ENCODE results near the gene DNAJC12.
"Not testable (repeated sequence)": the region's sequence is repeated elsewhere in the genome, so short reads cannot be mapped to it uniquely, and the experiment has no call there.

Gene DNAJC12

GRCh38 chr10:67790534-67791408 lies 47.2 kb downstream of the DNAJC12 start:
- DNase-seq = peak; percentile 82

GRCh38 chr10:67789769-67790168 lies 48.2 kb downstream of the DNAJC12 start:
- no peak for DNase-seq

- peak; percentile 65 for DNase-seq
Measured at GRCh38 chr10:67788028-67788886, 49.7 kb downstream of the DNAJC12 start.

GRCh38 chr10:67785098-67785497 lies 52.9 kb downstream of the DNAJC12 start:
- no peak for DNase-seq

DNA sequence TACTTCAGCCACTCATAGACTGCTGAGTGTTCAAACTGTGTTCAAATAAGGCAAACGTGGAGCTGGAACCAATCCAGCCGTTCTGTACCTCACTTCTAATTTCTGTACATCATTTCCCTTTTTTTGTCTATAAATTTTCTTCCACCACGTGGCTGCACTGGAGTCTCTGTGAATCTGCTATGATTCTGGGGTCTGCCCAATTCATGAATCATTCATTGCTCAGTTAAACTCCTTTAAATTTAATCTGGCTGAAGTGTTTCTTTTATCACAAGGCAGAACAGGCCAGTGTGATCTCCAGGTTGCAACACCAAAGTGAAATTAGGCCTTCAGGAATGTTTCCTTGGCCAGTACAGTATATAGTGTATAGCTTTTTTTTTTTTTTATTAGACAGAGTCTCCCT lies 53.5 kb downstream of the DNAJC12 start:
- peak; percentile 21 for DNase-seq

- peak; percentile 70 for DNase-seq
Measured at GRCh38 chr10:67783606-67784294, 54.2 kb downstream of the DNAJC12 start.

DNA sequence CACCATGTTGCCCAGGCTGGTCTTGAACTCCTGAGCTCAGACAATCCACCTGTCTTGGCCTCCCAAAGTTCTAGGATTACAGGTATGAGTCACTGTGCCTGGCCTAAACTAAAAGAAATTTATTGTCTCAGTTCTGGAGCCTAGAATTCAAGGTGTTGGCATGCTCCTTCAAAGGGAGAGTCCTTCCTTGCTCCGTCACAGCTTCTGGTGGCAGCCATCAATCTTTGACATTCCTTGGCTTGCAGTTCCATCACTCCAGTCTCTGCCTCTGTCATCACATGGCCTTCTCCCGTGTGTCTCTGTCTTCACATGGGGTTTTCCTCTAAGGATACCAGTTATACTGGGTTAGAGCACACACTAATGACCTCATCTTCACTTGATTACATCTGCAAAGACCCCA lies 55.5 kb downstream of the DNAJC12 start:
- DNase-seq = no peak

DNA sequence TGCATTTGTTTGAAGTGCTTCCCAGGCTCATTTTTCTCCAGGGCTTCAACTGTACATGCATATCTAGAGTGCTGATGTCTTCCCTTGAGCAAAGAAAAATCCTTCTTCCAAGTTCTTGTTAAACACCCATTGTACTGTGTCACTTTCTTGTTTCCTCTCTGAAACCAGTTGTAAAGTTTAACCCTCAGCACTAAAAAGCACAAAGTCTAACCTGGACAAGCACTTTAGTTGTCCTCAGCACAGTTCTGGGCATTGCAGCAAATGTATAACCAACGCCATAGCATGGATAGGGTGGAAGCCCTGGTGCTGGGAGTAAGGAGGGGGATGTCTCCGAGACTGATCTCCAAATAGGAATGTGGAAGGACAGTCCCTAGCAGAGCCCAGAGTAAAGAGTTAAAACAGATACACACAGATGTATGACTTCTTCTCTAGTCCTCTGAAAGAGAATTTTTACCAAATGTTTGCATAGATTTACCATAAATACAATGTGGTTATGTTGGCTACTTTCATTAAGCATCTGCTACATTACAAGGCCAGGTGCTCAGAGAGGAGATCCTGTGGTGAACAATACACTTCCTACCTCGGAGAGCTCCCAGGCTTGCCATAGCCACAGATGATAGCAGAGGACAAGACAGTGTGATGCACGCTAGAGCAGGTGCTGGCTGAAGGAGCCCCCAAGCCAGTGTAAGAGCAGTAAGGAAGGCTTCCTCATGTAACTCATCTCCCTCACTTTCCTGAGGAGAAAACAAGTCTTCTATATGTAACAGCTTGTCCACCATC lies 57.0 kb downstream of the DNAJC12 start:
- DNase-seq = no peak

GRCh38 chr10:67780204-67780621 lies 57.8 kb downstream of the DNAJC12 start:
- not testable (repeated sequence) for DNase-seq

DNA sequence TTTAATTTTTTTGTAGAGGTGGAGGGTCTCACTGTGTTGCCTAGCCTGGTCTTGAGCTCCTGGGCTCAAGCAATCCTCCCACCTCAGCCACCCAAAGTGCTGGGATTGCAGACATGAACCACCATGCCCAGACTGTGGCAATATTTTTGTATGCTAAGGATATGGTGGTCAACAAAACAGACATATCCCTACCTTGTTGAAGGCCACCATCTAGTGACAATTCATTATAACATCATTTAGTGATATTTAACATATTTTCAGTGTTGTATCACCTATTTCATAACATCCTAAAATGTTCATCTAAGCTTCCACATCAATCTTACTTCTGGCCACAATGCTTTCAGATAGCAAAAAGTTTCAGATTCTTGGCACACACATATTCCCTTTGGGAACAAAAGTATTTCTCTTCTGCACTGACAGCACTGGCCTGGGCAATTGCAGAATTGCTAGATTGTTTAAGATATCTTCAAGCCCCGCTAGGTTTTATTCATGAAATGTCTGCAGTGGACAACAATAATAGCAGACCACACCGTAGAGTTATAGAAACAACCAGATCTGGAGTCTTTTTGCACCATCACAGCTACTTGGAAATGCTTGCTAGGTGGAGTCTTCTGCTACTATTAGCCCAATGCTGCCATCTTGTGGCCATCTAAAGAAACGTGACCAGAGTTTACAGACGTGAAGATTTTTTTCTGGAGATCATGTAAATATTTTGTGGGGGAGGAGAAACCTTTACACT lies 58.4 kb downstream of the DNAJC12 start:
- peak; percentile 79 for DNase-seq

DNA sequence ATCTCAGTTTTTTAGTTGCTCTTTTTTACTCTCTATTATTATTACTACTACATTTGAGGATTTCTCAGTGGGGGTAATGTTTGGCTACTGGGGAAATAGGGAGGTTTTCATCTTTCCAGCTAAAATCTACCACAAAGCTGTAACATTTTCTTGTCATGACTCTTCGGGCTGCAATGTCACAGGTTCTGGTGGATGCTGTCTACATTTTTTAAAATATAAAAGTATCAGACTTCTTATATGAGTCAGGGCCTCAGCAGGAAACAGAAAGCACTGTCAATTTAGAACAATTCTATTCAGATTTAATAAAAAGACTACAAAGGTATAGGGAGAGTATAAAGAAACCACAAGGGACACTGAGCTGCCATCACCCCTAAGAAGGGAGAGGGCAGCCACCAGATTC lies 61.6 kb downstream of the DNAJC12 start:
- no peak for DNase-seq

DNA sequence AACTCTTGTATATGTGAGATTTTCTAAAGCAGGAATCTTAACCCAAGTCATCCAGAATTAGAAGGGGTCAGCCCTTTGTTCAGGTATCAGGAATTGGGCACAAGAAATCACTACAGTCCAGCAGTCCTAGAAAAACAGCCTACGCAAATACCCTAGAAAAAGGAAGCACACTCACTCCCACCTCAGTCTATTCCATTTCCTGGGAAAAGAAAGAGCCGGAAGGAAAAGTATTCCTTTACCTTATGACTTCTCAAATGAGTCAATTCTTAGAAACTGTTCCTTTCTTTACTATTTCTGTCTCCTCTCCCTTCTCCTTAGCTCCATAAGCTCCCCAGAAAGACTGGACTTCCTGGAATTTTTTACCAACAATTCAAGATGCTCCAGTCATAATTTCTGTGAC lies 62.7 kb downstream of the DNAJC12 start:
- no peak for DNase-seq

DNA sequence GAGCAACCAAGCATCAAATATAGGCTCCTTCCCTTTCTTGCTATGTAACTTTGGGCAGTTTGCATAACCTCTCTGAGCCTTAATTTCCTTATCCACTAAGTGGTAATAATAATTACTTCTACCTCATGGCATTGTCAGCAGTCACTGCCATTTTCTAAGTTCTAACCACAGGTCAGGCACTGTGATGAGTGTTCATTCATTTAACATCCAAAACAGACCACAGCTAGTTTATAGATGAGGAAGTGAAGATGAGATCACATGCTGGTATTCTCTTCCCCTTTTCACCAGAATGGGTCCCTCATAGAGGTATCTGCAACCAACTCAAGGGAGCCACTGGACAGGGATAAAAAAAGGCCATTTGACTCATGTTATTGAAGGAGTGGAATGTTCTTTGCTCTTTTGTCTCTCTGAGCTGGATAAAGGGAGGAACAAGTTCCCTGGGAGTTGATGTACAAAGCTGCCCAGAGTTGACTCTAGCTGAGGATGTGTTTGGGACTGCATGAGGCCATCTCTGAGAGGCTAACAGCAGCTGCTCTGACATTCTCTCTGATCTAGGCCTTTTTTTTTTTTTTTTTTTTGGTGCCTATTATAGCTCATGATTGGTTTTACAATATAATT lies 65.0 kb downstream of the DNAJC12 start:
- peak; percentile 91 for DNase-seq

- DNase-seq = no peak
Measured at GRCh38 chr10:67772151-67772550, 65.8 kb downstream of the DNAJC12 start.

- DNase-seq = no peak
Measured at GRCh38 chr10:67771200-67771599, 66.8 kb downstream of the DNAJC12 start.

DNA sequence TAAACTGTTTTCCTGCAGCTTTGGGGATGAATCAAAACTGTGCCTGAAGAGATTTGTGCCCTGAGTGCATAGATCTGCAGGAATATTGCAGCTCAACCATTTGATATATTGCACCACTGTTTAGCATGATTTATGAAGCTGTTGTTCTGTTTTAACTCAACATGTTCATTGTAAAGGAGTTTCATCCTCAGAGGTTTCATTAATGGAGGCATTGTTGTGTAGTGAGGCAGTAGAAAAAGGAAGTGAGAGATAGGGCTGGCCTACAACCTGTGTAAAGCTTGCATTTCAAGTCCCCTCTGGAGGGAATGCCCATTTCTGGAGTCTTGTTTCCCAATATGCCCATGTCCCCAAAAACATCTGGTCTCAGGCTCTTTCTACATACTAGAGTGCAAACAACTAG lies 67.5 kb downstream of the DNAJC12 start:
- DNase-seq = peak; percentile 27

DNA sequence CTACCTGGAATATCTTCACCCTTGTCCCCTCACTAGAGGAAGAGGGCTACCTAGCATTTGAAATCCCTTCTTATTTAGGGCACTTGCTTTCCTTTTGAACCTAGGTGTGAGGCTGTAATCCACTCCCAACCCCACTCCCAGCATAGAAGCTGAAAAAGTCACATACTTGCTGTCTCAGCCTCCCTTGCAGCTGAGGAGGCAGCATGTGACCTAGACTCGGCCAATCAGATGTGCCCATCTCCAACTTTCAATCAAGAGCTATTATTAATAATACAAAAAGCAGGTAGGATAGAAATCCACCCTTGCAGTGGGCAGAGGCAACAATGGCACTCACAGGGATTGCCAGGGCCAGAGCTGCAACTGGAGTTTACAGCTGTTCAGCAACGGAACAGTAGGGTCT lies 70.7 kb downstream of the DNAJC12 start:
- DNase-seq = no peak

DNA sequence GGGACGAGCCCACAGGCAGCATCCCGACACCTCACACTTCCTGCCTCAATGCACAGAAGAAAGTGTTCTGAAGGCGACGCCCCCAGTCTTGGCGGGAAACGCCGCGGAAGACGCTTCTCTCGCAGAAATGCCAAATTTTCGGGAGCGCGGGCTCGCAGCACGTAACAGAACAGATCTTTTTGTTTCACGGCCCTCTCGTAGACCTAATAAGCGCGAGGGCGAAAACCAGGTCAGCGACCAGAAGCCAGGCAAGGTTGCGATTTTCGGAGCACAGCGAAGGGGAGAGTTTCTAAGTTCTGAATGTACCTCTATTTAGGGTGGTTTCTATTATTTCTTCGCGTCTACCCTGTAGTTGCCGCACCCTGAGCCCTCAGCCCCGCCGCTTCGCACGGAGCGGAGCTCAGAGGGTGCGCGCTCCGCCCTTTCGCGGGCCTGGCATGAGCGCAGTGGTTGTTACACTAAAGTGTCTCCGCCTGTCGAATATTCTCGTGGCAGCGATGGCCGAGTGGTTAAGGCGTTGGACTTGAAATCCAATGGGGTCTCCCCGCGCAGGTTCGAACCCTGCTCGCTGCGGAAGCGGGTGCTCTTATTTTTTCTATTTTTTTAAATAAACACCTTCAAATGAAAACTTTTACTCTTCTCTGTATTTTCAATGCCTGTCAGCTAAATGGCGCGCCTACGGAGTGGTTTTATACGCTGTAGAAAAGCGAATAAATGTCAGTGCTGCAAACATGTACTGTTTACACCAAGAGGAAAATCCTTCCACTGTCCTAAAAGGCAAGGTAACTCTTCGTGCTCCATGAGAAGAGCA lies 73.8 kb downstream of the DNAJC12 start:
- peak; percentile 87 for DNase-seq

- peak; percentile 49 for DNase-seq
Measured at GRCh38 chr10:67763499-67764011, 74.4 kb downstream of the DNAJC12 start.

DNA sequence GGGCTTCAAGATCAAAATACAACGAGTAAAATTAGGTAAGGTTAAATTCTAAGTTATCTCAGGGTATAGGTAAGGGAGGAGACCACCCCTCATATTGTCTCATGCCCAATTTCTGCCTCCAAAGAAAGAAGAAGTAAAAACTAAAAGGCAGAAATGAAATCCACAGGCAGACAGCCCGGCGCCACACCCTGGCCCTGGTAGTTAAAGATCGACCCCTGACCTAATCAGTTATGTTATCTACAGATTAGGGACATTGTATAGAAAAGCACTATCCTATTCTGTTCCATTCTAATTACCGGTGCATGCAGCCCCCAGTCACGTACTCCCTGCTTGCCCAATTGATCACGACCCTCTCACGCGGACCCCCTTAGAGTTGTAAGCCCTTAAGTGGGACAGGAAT lies 75.4 kb downstream of the DNAJC12 start:
- not testable (repeated sequence) for DNase-seq

Measured in inflammatory macrophage treated with lipopolysaccharide for 4 hours (primary cell).